Activated CD8-positive, alpha-beta memory T cell treated with anti-CD3 and anti-CD28 coated beads, Interleukin-2, amount 50 U/mL, for 48 hours (primary cell): ENCODE results near the gene CLDN7.

Source experiments
- DNase-seq: peaks from one replicate; pipeline ENCODE4 v3.0.0-alpha.2; 2020

CLDN7 gene

GRCh38 chr17:7262192-7262934 lies at the start of gene CLDN7:
CLDN7 (minus strand) TSS chr17:7262478; CDS start chr17:7262043, 435 bp downstream.
- no peak for DNase-seq

GRCh38 chr17:7311110-7311705 lies 48.9 kb upstream of the CLDN7 start:
- no peak for DNase-seq

GRCh38 chr17:7309628-7310027 lies 47.4 kb upstream of the CLDN7 start:
- DNase-seq = no peak

- peak; percentile 86 for DNase-seq
Observed at GRCh38 chr17:7308625-7309433, 46.6 kb upstream of the CLDN7 start.

- DNase-seq = peak; percentile 80
Observed at GRCh38 chr17:7307686-7308624, 45.7 kb upstream of the CLDN7 start.

GRCh38 chr17:7306911-7307685 lies 44.8 kb upstream of the CLDN7 start, which contains the start of gene EIF5A:
EIF5A (plus strand) TSS chr17:7307628; CDS start chr17:7309636, 2,008 bp downstream.
- DNase-seq = peak; percentile 100

GRCh38 chr17:7304179-7304578 lies 41.9 kb upstream of the CLDN7 start:
- no peak for DNase-seq

GRCh38 chr17:7296189-7296861 lies 34.0 kb upstream of the CLDN7 start:
- DNase-seq = peak; percentile 91

- DNase-seq = no peak
Observed at GRCh38 chr17:7295230-7296180, 33.2 kb upstream of the CLDN7 start.

GRCh38 chr17:7294614-7295153 lies 32.4 kb upstream of the CLDN7 start, which contains the start of gene YBX2:
YBX2 (minus strand) TSS chr17:7294639; CDS start chr17:7294500, 139 bp downstream.
- DNase-seq = peak; percentile 88

- no peak for DNase-seq
Observed at GRCh38 chr17:7293816-7294613, 31.7 kb upstream of the CLDN7 start.

GRCh38 chr17:7293159-7293558 lies 30.9 kb upstream of the CLDN7 start:
- DNase-seq = no peak

- DNase-seq = no peak
Observed at GRCh38 chr17:7292729-7293128, 30.5 kb upstream of the CLDN7 start.

- no peak for DNase-seq
Observed at GRCh38 chr17:7292194-7292593, 29.9 kb upstream of the CLDN7 start.

- DNase-seq = no peak
Observed at GRCh38 chr17:7290685-7291084, 28.4 kb upstream of the CLDN7 start.

- DNase-seq = no peak
Observed at GRCh38 chr17:7290166-7290565, 27.9 kb upstream of the CLDN7 start.

GRCh38 chr17:7289256-7290032 lies 27.2 kb upstream of the CLDN7 start:
- no peak for DNase-seq

GRCh38 chr17:7285679-7286078 lies 23.4 kb upstream of the CLDN7 start:
- DNase-seq = no peak
